Mesenchymal stem cell (in vitro differentiated cells and primary cell): ENCODE data around the gene TOP1.
"Not testable (repeated sequence)": the region's sequence is repeated elsewhere in the genome, so short reads cannot be mapped to it uniquely, and the experiment has no call there.

Experiments used
- DNase-seq: peaks from one replicate; pipeline ENCODE4 v3.0.0-alpha.2; 2013
- H2AFZ ChIP-seq: one replicate; pipeline ENCODE4 v1.6.1; 2013; ENCODE audit warnings: low read depth, mild to moderate bottlenecking, control low read depth, inconsistent platforms, low read length, moderate library complexity
- H2AK5ac ChIP-seq: 2 replicates; pipeline ENCODE4 v1.6.1; 2013; ENCODE audit warnings: low read length, moderate library complexity, mild to moderate bottlenecking, inconsistent platforms; ENCODE audit not compliant: severe bottlenecking
- H2BK120ac ChIP-seq: one replicate; pipeline ENCODE4 v1.6.1; 2013; ENCODE audit warnings: low read depth, mild to moderate bottlenecking, inconsistent platforms, low read length, moderate library complexity
- H2BK12ac ChIP-seq, 2 experiments: one replicate each; pipeline ENCODE4 v1.6.1; 2013; ENCODE audit warnings: inconsistent platforms in 2 of 2, low read length in 2 of 2, mild to moderate bottlenecking in 2 of 2, moderate library complexity in 2 of 2, control low read depth in 1 of 2
- H2BK15ac ChIP-seq: one replicate; pipeline ENCODE4 v1.6.1; 2013; ENCODE audit warnings: mild to moderate bottlenecking, low read depth, inconsistent platforms; ENCODE audit not compliant: poor library complexity, severe bottlenecking
- H2BK5ac ChIP-seq: 2 replicates; pipeline ENCODE4 v1.6.1; 2013; ENCODE audit warnings: low read depth, mild to moderate bottlenecking, low read length, control low read depth, inconsistent platforms; ENCODE audit not compliant: poor library complexity, severe bottlenecking
- H3K14ac ChIP-seq, 2 experiments: one replicate each; pipeline ENCODE4 v1.6.1; 2013; ENCODE audit warnings: inconsistent platforms in 2 of 2, low read length in 2 of 2, control low read depth in 1 of 2, mild to moderate bottlenecking in 1 of 2, moderate library complexity in 1 of 2
- H3K18ac ChIP-seq, 2 experiments: one replicate each; pipeline ENCODE4 v1.6.1; 2013; ENCODE audit warnings: inconsistent platforms in 2 of 2, low read length in 2 of 2, control low read depth in 1 of 2, low read depth in 1 of 2, mild to moderate bottlenecking in 1 of 2
- H3K23ac ChIP-seq, 2 experiments: one replicate each; pipeline ENCODE4 v1.6.1; 2013; ENCODE audit warnings: inconsistent platforms in 2 of 2, low read length in 2 of 2, mild to moderate bottlenecking in 2 of 2, moderate library complexity in 2 of 2, control low read depth in 1 of 2
- H3K27ac ChIP-seq: 2 replicates; pipeline ENCODE4 v1.5.1; 2013; ENCODE audit warnings: mild to moderate bottlenecking, moderate library complexity, low read length, control low read depth, inconsistent platforms; ENCODE audit not compliant: poor library complexity, severe bottlenecking
- H3K27me3 ChIP-seq, 2 experiments: 2 replicates each; pipeline versions ENCODE4 v1.6.1 to v1.7.0; 2013; ENCODE audit warnings: low read length in 2 of 2, mild to moderate bottlenecking in 2 of 2, moderate library complexity in 2 of 2, control low read depth in 1 of 2, inconsistent platforms in 1 of 2; ENCODE audit not compliant: control insufficient read depth in 1 of 2, insufficient read depth in 1 of 2
- H3K36me3 ChIP-seq, 2 experiments: 2 replicates each; pipeline versions ENCODE4 v1.6.1 to v1.7.0; 2013; ENCODE audit warnings: low read length in 2 of 2, control low read depth in 1 of 2, inconsistent platforms in 1 of 2, low read depth in 1 of 2, mild to moderate bottlenecking in 1 of 2; ENCODE audit not compliant: insufficient read depth in 2 of 2, control insufficient read depth in 1 of 2
- H3K4ac ChIP-seq, 2 experiments: one replicate each; pipeline ENCODE4 v1.6.1; 2013; ENCODE audit warnings: inconsistent platforms in 2 of 2, low read length in 2 of 2, mild to moderate bottlenecking in 2 of 2, moderate library complexity in 2 of 2, control low read depth in 1 of 2, low read depth in 1 of 2
- H3K4me1 ChIP-seq: 2 replicates; pipeline ENCODE4 v1.6.1; 2013; ENCODE audit warnings: low read depth, low read length, control low read depth; ENCODE audit not compliant: control insufficient read depth, insufficient read depth
- H3K4me2 ChIP-seq: 2 replicates; pipeline ENCODE4 v1.6.1; 2013; ENCODE audit warnings: low read length, mild to moderate bottlenecking, inconsistent platforms; ENCODE audit not compliant: poor library complexity, severe bottlenecking
- H3K4me3 ChIP-seq, 2 experiments: 2 replicates each; pipeline versions ENCODE4 v1.5.1 to v1.7.0; 2013; ENCODE audit warnings: low read length in 2 of 2, mild to moderate bottlenecking in 2 of 2, control low read depth in 1 of 2, low read depth in 1 of 2; ENCODE audit not compliant: insufficient read depth in 1 of 2
- H3K79me1 ChIP-seq: replicated peaks from 2 replicates; pipeline ENCODE4 v1.6.1; 2013; ENCODE audit warnings: mild to moderate bottlenecking, control low read depth, low read length, inconsistent platforms; ENCODE audit not compliant: poor library complexity, severe bottlenecking
- H3K9ac ChIP-seq: 2 replicates; pipeline ENCODE4 v1.7.0; 2013; ENCODE audit warnings: mild to moderate bottlenecking, low read length, moderate library complexity
- H3K9me3 ChIP-seq: 2 replicates; pipeline ENCODE4 v1.7.0; 2013; ENCODE audit warnings: mild to moderate bottlenecking, low read length; ENCODE audit not compliant: control insufficient read depth
- H4K8ac ChIP-seq: one replicate; pipeline ENCODE4 v1.6.1; 2013; ENCODE audit warnings: inconsistent platforms, mild to moderate bottlenecking, low read length, moderate library complexity
- H4K91ac ChIP-seq: one replicate; pipeline ENCODE4 v1.6.1; 2013; ENCODE audit warnings: mild to moderate bottlenecking, low read length, inconsistent platforms
- WGBS: methylation state at CpG from one replicate; pipeline ENCODE4 v1.1.7; 2013; ENCODE audit warnings: mixed read lengths; 5-methylcytosine and 5-hydroxymethylcytosine counted together

TOP1 gene

GRCh38 chr20:41131594-41132387, 103.2 kb downstream of the TOP1 start:
- H2AK5ac ChIP-seq = no peak overlapping the region
- no peak overlapping the region for H3K4me2 ChIP-seq
- DNase-seq = no peak
- H3K14ac ChIP-seq = no peak overlapping the region
- no peak overlapping the region for H2BK12ac ChIP-seq
- no peak overlapping the region for H2BK120ac ChIP-seq
- peaks cover 6 to 18% of the 10 kb centered on the region in 2 experiments for H3K36me3 ChIP-seq
- H2AFZ ChIP-seq = no peak overlapping the region
- H3K4me3 ChIP-seq = no peak overlapping the region
- H2BK15ac ChIP-seq = no peak overlapping the region
- no peaks in the 10 kb centered on the region for H3K27me3 ChIP-seq
- no peak overlapping the region for H3K4ac ChIP-seq
- no peaks in the 10 kb centered on the region for H3K79me1 ChIP-seq
- no peak overlapping the region for H3K9ac ChIP-seq
- peaks cover 11% of the 10 kb centered on the region for H3K4me1 ChIP-seq
- H4K91ac ChIP-seq = no peak overlapping the region
- no peaks in the 10 kb centered on the region for H3K9me3 ChIP-seq
- H2BK5ac ChIP-seq = no peak overlapping the region
- no peak overlapping the region for H3K18ac ChIP-seq
- WGBS = 75% methylated on average over 5 of the region's 5 CpGs
- no peak overlapping the region for H4K8ac ChIP-seq
- no peak overlapping the region for H3K23ac ChIP-seq
- H3K27ac ChIP-seq = no peak overlapping the region

GRCh38 chr20:41132388-41132775, 103.8 kb downstream of the TOP1 start:
- H4K91ac ChIP-seq, H3K4ac ChIP-seq, H3K27me3 ChIP-seq, DNase-seq, H3K4me3 ChIP-seq, H3K4me2 ChIP-seq, H3K79me1 ChIP-seq, H2BK15ac ChIP-seq, H2BK12ac ChIP-seq, H3K9ac ChIP-seq, H3K14ac ChIP-seq, H4K8ac ChIP-seq, H2AFZ ChIP-seq, H2AK5ac ChIP-seq, H2BK5ac ChIP-seq, H3K9me3 ChIP-seq, H2BK120ac ChIP-seq, H3K23ac ChIP-seq, H3K18ac ChIP-seq, H3K27ac ChIP-seq: not testable (repeated sequence)
- H3K36me3 ChIP-seq = peaks cover 3 to 16% of the 10 kb centered on the region in 2 experiments
- 96% methylated on average over 5 of the region's 9 CpGs for WGBS
- peaks cover 11% of the 10 kb centered on the region for H3K4me1 ChIP-seq

GRCh38 chr20:41133709-41134361, 105.2 kb downstream of the TOP1 start:
- WGBS = 95% methylated on average over 7 of the region's 7 CpGs
- no peak overlapping the region for H3K9ac ChIP-seq

GRCh38 chr20:41134362-41135186, 106.0 kb downstream of the TOP1 start:
- peaks cover 19% of the 10 kb centered on the region for H3K4me1 ChIP-seq
- H3K18ac ChIP-seq = no peak overlapping the region
- no peak overlapping the region for H2BK120ac ChIP-seq
- no peak overlapping the region for H4K8ac ChIP-seq
- H3K36me3 ChIP-seq = peaks cover 0 to 13% of the 10 kb centered on the region in 2 experiments
- no peak overlapping the region for H3K4me2 ChIP-seq
- no peak overlapping the region for H3K23ac ChIP-seq
- no peak overlapping the region for H3K4ac ChIP-seq
- no peaks in the 10 kb centered on the region for H3K79me1 ChIP-seq
- H3K14ac ChIP-seq = no peak overlapping the region
- 79% methylated on average over 7 of the region's 9 CpGs for WGBS
- no peak overlapping the region for H3K27ac ChIP-seq
- no peak overlapping the region for H3K9ac ChIP-seq
- no peak for DNase-seq
- H3K4me3 ChIP-seq = no peak overlapping the region
- no peak overlapping the region for H2BK15ac ChIP-seq
- H2BK5ac ChIP-seq = no peak overlapping the region
- no peaks in the 10 kb centered on the region for H3K27me3 ChIP-seq
- no peak overlapping the region for H2BK12ac ChIP-seq
- H2AK5ac ChIP-seq = no peak overlapping the region
- H2AFZ ChIP-seq = no peak overlapping the region
- H3K9me3 ChIP-seq = no peaks in the 10 kb centered on the region
- H4K91ac ChIP-seq = peak overlapping the region; percentile 54

More at GRCh38 chr20:41133709-41134361, 105.2 kb downstream of the TOP1 start:
- Histone ChIP-seq H3K79me1 (no peaks in the 10 kb centered on the region), H4K91ac (no peak overlapping the region), H3K4ac (no peak overlapping the region), H3K36me3 (peaks cover 0 to 13% of the 10 kb centered on the region in 2 experiments), H3K14ac (no peak overlapping the region), H4K8ac (no peak overlapping the region), H3K23ac (no peak overlapping the region), H2BK120ac (no peak overlapping the region), H3K9me3 (no peaks in the 10 kb centered on the region), H3K27me3 (no peaks in the 10 kb centered on the region), H2BK15ac (no peak overlapping the region), H3K27ac (no peak overlapping the region), H3K4me2 (no peak overlapping the region), H3K4me3 (no peak overlapping the region), H2AK5ac (no peak overlapping the region), H3K4me1 (peaks cover 13% of the 10 kb centered on the region), H2AFZ (no peak overlapping the region), H2BK12ac (no peak overlapping the region), H2BK5ac (no peak overlapping the region), H3K18ac (no peak overlapping the region)
- DNase-seq = no peak
